GM12864 (cell line): ENCODE measurements around the gene GALNT9.

Experiments
- DNase-seq: peaks from one replicate; pipeline ENCODE4 v3.0.0-alpha.2; 2011; ENCODE audit warnings: low read depth
- H3K4me3 ChIP-seq: 2 replicates; pipeline ENCODE4 v1.5.1; 2011; ENCODE audit warnings: mild to moderate bottlenecking, low read depth, low read length, control low read depth
- TF ChIP-seq, protein P1 (sequence below): IDR thresholded peaks from 2 replicates; pipeline ENCODE4 v1.5.1; 2011; ENCODE audit warnings: low read depth, mild to moderate bottlenecking, moderate library complexity, low read length, control low read depth, inconsistent platforms; ENCODE audit errors: missing control alignments

Gene GALNT9

DNA sequence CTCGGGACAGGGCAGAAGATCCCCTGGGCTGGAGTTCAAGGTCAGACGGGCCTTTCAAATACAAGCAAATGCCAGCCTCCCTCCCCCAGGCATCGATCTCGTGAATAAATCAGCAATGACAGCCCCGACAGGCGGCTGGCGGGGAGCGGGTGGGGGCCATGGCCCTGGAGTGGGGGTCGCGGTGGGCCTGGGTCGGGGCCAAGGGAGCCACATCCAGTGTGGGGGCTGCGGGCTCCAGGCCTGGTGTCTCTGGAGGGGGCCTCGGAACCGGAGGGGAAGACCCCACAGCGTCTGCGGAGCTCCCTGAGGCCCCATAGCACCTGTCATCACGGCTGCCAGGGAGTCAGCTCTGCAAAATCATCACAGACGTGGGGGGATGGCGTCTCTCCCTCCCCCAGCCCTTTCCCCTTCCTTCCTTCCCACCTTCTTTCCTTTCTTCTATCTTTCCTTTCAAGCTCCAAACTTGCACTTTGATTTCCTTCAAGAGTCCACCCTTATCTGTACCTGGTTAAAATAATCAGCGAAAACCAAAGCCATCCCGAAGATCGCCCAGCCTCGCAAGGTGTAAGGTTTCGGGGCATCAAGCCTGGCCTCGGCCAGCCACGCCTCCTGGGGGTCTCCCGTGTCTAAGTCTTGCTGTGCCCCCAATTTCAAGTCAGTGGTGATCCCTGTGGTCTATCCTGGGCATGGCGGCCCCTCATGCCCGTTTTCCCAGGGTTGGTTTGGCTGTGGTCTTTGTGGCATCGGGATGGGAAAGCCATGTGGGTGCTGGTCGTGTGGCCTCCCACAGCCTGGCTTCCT, 93.1 kb downstream of the GALNT9 start:
- no peak overlapping the region for H3K4me3 ChIP-seq
- DNase-seq, result no peak
- TF ChIP-seq, protein P1, sequence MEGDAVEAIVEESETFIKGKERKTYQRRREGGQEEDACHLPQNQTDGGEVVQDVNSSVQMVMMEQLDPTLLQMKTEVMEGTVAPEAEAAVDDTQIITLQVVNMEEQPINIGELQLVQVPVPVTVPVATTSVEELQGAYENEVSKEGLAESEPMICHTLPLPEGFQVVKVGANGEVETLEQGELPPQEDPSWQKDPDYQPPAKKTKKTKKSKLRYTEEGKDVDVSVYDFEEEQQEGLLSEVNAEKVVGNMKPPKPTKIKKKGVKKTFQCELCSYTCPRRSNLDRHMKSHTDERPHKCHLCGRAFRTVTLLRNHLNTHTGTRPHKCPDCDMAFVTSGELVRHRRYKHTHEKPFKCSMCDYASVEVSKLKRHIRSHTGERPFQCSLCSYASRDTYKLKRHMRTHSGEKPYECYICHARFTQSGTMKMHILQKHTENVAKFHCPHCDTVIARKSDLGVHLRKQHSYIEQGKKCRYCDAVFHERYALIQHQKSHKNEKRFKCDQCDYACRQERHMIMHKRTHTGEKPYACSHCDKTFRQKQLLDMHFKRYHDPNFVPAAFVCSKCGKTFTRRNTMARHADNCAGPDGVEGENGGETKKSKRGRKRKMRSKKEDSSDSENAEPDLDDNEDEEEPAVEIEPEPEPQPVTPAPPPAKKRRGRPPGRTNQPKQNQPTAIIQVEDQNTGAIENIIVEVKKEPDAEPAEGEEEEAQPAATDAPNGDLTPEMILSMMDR, result no peak

GRCh38 chr12:132235116-132235820, 94.1 kb downstream of the GALNT9 start:
- TF ChIP-seq, protein P1, result no peak
- no peak for DNase-seq
- no peak overlapping the region for H3K4me3 ChIP-seq

DNA sequence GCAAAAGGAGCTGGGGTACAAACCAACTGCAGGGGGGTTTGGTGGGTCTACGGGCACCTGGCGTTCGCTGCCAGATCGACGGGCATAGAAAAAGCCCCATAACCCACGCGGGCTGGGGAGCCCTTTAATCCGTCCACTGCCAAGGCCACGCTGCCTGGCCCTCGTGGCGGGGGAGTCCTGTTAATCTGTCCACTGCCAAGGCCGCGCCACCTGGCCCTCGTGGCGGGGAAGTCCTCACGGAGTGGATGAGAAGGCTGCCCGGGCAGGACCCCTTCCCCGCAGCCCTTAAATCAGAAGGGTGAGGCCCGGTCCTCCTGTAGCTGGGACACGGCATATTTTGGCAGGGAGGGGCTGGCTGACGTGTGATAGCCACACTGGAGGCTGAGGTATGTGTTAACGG, 99.0 kb downstream of the GALNT9 start:
- no peak for DNase-seq
- TF ChIP-seq, protein P1, result no peak
- H3K4me3 ChIP-seq, result no peak overlapping the region

- TF ChIP-seq, protein P1, result no peak
- no peak overlapping the region for H3K4me3 ChIP-seq
- no peak for DNase-seq
Measured at GRCh38 chr12:132229926-132230325, 99.5 kb downstream of the GALNT9 start.

DNA sequence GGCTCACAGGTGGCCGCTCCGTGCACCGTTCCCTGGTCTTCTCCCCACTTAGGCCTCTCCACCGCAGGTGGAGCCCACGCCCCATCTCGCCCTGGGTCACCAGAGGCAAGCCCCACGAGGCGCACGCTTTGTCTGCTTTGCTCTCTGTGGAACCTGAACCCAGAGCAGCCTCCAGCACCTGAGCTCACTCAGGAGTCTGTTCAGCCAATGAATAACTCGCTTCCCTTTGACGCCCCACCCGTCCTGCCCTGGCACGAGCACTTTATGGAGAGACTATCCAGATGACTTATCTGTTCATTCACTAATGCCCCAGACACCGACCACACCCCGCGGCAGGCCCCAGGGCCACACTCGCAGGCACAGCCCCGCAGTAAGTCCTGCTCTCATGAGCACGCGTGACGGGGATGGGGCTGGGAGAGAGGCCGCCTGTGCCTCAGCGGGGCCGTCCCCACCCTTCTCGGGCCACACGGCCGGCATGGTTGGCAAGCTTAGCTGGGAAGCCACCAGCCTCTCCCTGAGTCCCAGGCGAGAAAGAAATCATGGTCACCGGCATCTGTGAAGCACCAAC, 100.1 kb downstream of the GALNT9 start:
- H3K4me3 ChIP-seq, result no peak overlapping the region
- DNase-seq, result no peak
- TF ChIP-seq, protein P1, result no peak

DNA sequence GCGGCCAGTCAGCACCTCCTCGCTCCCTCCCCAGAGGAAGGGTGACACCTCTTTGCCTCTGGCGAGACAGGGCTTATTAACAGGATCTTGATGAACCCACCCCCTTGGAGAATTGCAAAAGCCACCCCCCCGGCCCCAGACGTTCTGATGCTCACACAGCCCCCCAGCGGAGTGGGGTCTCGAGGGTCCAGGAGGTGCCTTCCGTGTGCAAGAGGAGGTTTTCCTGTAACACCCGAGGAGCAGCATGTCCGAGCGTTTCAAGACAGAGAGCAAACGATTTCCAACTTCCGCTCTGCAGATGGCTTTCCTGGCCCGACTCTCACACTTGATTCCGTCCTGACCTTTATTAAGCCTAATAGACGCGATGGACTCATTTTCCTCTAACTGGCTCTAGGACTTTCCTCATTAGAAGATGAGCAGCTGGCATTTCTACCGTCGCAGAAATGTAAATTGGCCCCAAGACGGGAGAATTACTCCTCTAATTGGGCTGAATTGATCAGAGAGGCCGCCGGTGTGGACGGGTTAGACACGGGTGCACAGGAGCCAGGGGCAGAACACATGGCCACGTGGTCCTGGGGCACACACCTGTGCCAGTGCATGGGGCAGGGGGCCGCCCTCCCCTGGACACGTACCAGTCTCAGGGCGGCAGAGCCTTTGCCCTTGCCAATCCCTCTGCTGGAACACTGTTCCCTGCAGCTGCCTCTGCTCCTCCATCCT, 100.8 kb downstream of the GALNT9 start:
- no peak overlapping the region for H3K4me3 ChIP-seq
- no peak for DNase-seq
- TF ChIP-seq, protein P1, result no peak
